Measurements from ENCODE around the gene SLC3A2.

SLC3A2 gene

GRCh38 chr11:62889484-62890437, 9.1 kb downstream of the SLC3A2 start:
- no CpG with 5 or more reads among the region's 11 CpGs for WGBS (ENCODE audit: extremely low coverage, insufficient coverage, insufficient read length)
- Histone ChIP-seq H3K4ac (ENCODE audit: low read depth, low read length) (no peak overlapping the region), H3K4me2 (ENCODE audit: low read length) (peak overlapping the region; percentile 26), H2BK12ac (ENCODE audit: low read length) (no peak overlapping the region), H3K23ac (ENCODE audit: low read length) (no peak overlapping the region), H3K4me3 (ENCODE audit: low read depth, low read length) (no peak overlapping the region), H3K4me1 (ENCODE audit: control insufficient read depth in 1 of 2, insufficient read depth in 2 of 2, low read length in 2 of 2) (peaks cover 26 to 29% of the 10 kb centered on the region in 2 experiments), H2BK5ac (ENCODE audit: low read depth, low read length, poor library complexity) (peak overlapping the region; percentile 32), H3K79me2 (ENCODE audit: control insufficient read depth, insufficient read depth, low read length, poor library complexity) (no peaks in the 10 kb centered on the region), H3K79me1 (ENCODE audit: low read length) (peaks cover 7% of the 10 kb centered on the region), H3K27ac (ENCODE audit: low read depth, low read length) (peak overlapping the region; percentile 70), H3K27me3 (ENCODE audit: insufficient read depth, low read length) (no peaks in the 10 kb centered on the region), H2AFZ (ENCODE audit: insufficient read depth, low read length, poor library complexity) (no peak overlapping the region), H4K12ac (ENCODE audit: low read depth, low read length) (no peak overlapping the region), H3K18ac (ENCODE audit: low read length) (no peak overlapping the region), H3K36me3 (ENCODE audit: control insufficient read depth in 1 of 2, insufficient read depth in 2 of 2, low read length in 2 of 2) (peaks cover 41 to 46% of the 10 kb centered on the region in 2 experiments), H3K9me3 (ENCODE audit: insufficient read depth, low read depth, low read length) (no peaks in the 10 kb centered on the region), H2AK5ac (ENCODE audit: low read length) (no peak overlapping the region), H2BK120ac (ENCODE audit: insufficient read depth, low read length, poor library complexity) (no peak overlapping the region), H3K14ac (ENCODE audit: low read length) (no peak overlapping the region), H4K8ac (ENCODE audit: low read depth, low read length) (no peak overlapping the region), H3K9ac (ENCODE audit: low read length) (no peak overlapping the region), H4K91ac (ENCODE audit: low read depth, low read length) (no peak overlapping the region)
- DNase-seq: peak; percentile 53 to 58

DNA sequence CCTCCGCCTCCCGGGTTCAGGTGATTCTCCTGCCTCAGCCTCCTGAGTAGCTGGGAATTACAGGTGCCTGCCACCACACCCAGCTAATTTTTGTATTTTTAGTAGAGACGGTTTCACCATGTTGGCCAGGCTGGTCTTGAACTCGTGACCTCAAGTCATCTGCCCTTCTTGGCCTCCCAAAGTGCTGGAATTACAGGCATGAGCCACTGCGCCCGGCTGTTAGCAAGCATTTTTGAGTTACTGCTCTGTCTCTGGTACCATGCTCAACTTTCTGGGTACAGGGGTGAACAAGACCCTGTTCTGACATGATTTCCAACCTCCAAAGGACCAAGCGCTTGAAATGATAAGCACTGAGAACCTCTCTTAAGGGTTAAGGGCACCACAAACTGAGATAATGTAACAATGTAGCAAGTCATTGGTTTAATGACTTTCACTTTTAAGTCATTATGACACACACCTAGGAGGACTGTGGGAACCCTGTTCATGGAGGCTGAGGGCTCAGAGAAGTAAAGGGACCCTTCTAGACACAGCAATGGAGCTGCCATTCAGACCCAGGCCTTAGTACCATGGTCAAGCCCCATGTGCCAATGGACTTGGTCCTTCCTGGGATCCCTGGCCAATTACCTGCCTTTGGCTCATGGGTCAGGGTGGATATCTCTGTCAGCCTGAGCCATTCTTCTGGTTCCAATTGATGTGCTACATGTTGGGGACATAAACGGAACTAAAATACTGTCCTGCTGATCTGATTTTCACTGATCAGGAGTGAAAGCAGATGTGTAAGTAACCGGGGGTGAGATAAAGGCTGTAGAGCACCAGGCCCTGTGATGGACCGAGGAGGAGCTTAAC, 11.6 kb downstream of the SLC3A2 start:
- Histone ChIP-seq H3K18ac (ENCODE audit: low read length) (no peak overlapping the region), H2BK12ac (ENCODE audit: low read length) (no peak overlapping the region), H3K4me3 (ENCODE audit: low read depth, low read length) (no peak overlapping the region), H3K4me1 (ENCODE audit: control insufficient read depth in 1 of 2, insufficient read depth in 2 of 2, low read length in 2 of 2) (peaks cover 22 to 26% of the 10 kb centered on the region in 2 experiments), H3K14ac (ENCODE audit: low read length) (no peak overlapping the region), H3K36me3 (ENCODE audit: control insufficient read depth in 1 of 2, insufficient read depth in 2 of 2, low read length in 2 of 2) (peaks cover 19 to 22% of the 10 kb centered on the region in 2 experiments), H3K23ac (ENCODE audit: low read length) (no peak overlapping the region), H3K4me2 (ENCODE audit: low read length) (no peak overlapping the region), H3K79me2 (ENCODE audit: control insufficient read depth, insufficient read depth, low read length, poor library complexity) (no peaks in the 10 kb centered on the region), H2AFZ (ENCODE audit: insufficient read depth, low read length, poor library complexity) (no peak overlapping the region), H3K4ac (ENCODE audit: low read depth, low read length) (no peak overlapping the region), H4K8ac (ENCODE audit: low read depth, low read length) (no peak overlapping the region), H3K27me3 (ENCODE audit: insufficient read depth, low read length) (no peaks in the 10 kb centered on the region), H4K12ac (ENCODE audit: low read depth, low read length) (no peak overlapping the region), H4K91ac (ENCODE audit: low read depth, low read length) (no peak overlapping the region), H3K9ac (ENCODE audit: low read length) (no peak overlapping the region), H2AK5ac (ENCODE audit: low read length) (no peak overlapping the region), H3K27ac (ENCODE audit: low read depth, low read length) (no peak overlapping the region), H2BK120ac (ENCODE audit: insufficient read depth, low read length, poor library complexity) (no peak overlapping the region), H3K9me3 (ENCODE audit: insufficient read depth, low read depth, low read length) (no peaks in the 10 kb centered on the region), H2BK5ac (ENCODE audit: low read depth, low read length, poor library complexity) (no peak overlapping the region), H3K79me1 (ENCODE audit: low read length) (peaks cover 7% of the 10 kb centered on the region)
- WGBS (ENCODE audit: extremely low coverage, insufficient coverage, insufficient read length): no CpG with 5 or more reads among the region's 10 CpGs
- no peak for DNase-seq

DNA sequence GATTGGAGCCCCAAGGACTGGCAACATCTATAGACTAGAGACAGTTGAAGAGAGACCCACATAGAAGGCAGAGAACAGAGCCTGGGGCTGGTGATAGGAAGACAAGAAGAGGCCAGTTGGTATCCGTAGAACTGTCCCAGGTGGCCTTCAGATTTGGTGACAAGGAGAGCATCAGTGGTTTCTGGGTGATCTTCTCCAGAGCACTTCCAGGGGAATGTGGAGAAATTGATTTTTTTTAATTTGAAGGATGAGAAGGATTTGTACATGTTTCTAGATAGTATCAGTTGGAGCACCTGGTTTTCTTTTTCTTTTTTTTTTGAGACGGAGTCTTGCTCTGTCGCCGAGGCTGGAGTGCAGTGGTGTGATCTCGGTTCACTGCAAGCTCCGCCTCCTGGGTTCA, 14.8 kb downstream of the SLC3A2 start:
- no CpG with 5 or more reads among the region's 6 CpGs for WGBS (ENCODE audit: extremely low coverage, insufficient coverage, insufficient read length)
- Histone ChIP-seq H3K18ac (ENCODE audit: low read length) (no peak overlapping the region), H4K91ac (ENCODE audit: low read depth, low read length) (no peak overlapping the region), H3K36me3 (ENCODE audit: control insufficient read depth in 1 of 2, insufficient read depth in 2 of 2, low read length in 2 of 2) (no peaks in the 10 kb centered on the region), H2BK5ac (ENCODE audit: low read depth, low read length, poor library complexity) (no peak overlapping the region), H3K79me1 (ENCODE audit: low read length) (peaks cover 2% of the 10 kb centered on the region), H3K9ac (ENCODE audit: low read length) (no peak overlapping the region), H3K4me1 (ENCODE audit: control insufficient read depth in 1 of 2, insufficient read depth in 2 of 2, low read length in 2 of 2) (peaks cover 2 to 7% of the 10 kb centered on the region in 2 experiments), H2AK5ac (ENCODE audit: low read length) (no peak overlapping the region), H3K79me2 (ENCODE audit: control insufficient read depth, insufficient read depth, low read length, poor library complexity) (no peaks in the 10 kb centered on the region), H2AFZ (ENCODE audit: insufficient read depth, low read length, poor library complexity) (no peak overlapping the region), H4K8ac (ENCODE audit: low read depth, low read length) (no peak overlapping the region), H3K23ac (ENCODE audit: low read length) (no peak overlapping the region), H3K4me2 (ENCODE audit: low read length) (no peak overlapping the region), H4K12ac (ENCODE audit: low read depth, low read length) (no peak overlapping the region), H3K4me3 (ENCODE audit: low read depth, low read length) (no peak overlapping the region), H2BK120ac (ENCODE audit: insufficient read depth, low read length, poor library complexity) (no peak overlapping the region), H3K14ac (ENCODE audit: low read length) (no peak overlapping the region), H3K27ac (ENCODE audit: low read depth, low read length) (no peak overlapping the region), H3K4ac (ENCODE audit: low read depth, low read length) (no peak overlapping the region), H3K9me3 (ENCODE audit: insufficient read depth, low read depth, low read length) (no peaks in the 10 kb centered on the region), H3K27me3 (ENCODE audit: insufficient read depth, low read length) (no peaks in the 10 kb centered on the region), H2BK12ac (ENCODE audit: low read length) (no peak overlapping the region)
- no peak for DNase-seq

- H3K27me3 ChIP-seq (ENCODE audit: insufficient read depth, low read length): no peaks in the 10 kb centered on the region
- no CpG with 5 or more reads among the region's 10 CpGs for WGBS (ENCODE audit: extremely low coverage, insufficient coverage, insufficient read length)
These were observed 15.4 kb downstream of the SLC3A2 start for GRCh38 chr11:62896049-62896448.

More at GRCh38 chr11:62896049-62896448, 15.4 kb downstream of the SLC3A2 start:
- peaks cover 0 to 3% of the 10 kb centered on the region in 2 experiments for H3K4me1 ChIP-seq (ENCODE audit: control insufficient read depth in 1 of 2, insufficient read depth in 2 of 2, low read length in 2 of 2)
- H3K79me2 ChIP-seq (ENCODE audit: control insufficient read depth, insufficient read depth, low read length, poor library complexity): no peaks in the 10 kb centered on the region
- H3K9ac ChIP-seq (ENCODE audit: low read length): no peak overlapping the region
- DNase-seq: no peak
- peaks cover 2% of the 10 kb centered on the region for H3K79me1 ChIP-seq (ENCODE audit: low read length)
- H2AFZ ChIP-seq (ENCODE audit: insufficient read depth, low read length, poor library complexity): no peak overlapping the region
- no peak overlapping the region for H3K4me3 ChIP-seq (ENCODE audit: low read depth, low read length)
- H3K23ac ChIP-seq (ENCODE audit: low read length): no peak overlapping the region
- no peak overlapping the region for H3K4me2 ChIP-seq (ENCODE audit: low read length)
- no peak overlapping the region for H2BK5ac ChIP-seq (ENCODE audit: low read depth, low read length, poor library complexity)
- H4K91ac ChIP-seq (ENCODE audit: low read depth, low read length): no peak overlapping the region
- H3K9me3 ChIP-seq (ENCODE audit: insufficient read depth, low read depth, low read length): no peaks in the 10 kb centered on the region
- no peak overlapping the region for H2BK120ac ChIP-seq (ENCODE audit: insufficient read depth, low read length, poor library complexity)
- H4K8ac ChIP-seq (ENCODE audit: low read depth, low read length): no peak overlapping the region
- no peak overlapping the region for H3K18ac ChIP-seq (ENCODE audit: low read length)
- H3K36me3 ChIP-seq (ENCODE audit: control insufficient read depth in 1 of 2, insufficient read depth in 2 of 2, low read length in 2 of 2): no peaks in the 10 kb centered on the region
- peak overlapping the region; percentile 38 for H2BK12ac ChIP-seq (ENCODE audit: low read length)
- no peak overlapping the region for H2AK5ac ChIP-seq (ENCODE audit: low read length)
- no peak overlapping the region for H3K4ac ChIP-seq (ENCODE audit: low read depth, low read length)
- H3K14ac ChIP-seq (ENCODE audit: low read length): no peak overlapping the region
- no peak overlapping the region for H3K27ac ChIP-seq (ENCODE audit: low read depth, low read length)
- no peak overlapping the region for H4K12ac ChIP-seq (ENCODE audit: low read depth, low read length)
